Mesenteric fat pad (tissue), 1 donor: ENCODE measurements around the gene KLRC3. TPM values are rescaled to one million over a fixed set of nuclear protein-coding genes. Genes with fewer than 3 reads are reported as not detected.
"Not testable (repeated sequence)": the region's sequence is repeated elsewhere in the genome, so short reads cannot be mapped to it uniquely, and the experiment has no call there.

Experiments
- DNase-seq: peaks from one replicate; pipeline ENCODE4 v3.0.0-alpha.2; 2020; ENCODE audit warnings: low spot score
- total RNA-seq: library from RNA; stranded (reverse); fragmentation: NEBNext Ultra II Directional; extraction: Animal tissue kit (Norgen Biotek cat#: 25700); gene quantifications from one replicate; pipeline ENCODE4 v1.2.1, GENCODE V29; 2021
- donor health status: DM: yes; HTN: yes; CAD: no.

KLRC3 gene
- total RNA-seq, 1 donor from 2014 or later: not detected

DNA sequence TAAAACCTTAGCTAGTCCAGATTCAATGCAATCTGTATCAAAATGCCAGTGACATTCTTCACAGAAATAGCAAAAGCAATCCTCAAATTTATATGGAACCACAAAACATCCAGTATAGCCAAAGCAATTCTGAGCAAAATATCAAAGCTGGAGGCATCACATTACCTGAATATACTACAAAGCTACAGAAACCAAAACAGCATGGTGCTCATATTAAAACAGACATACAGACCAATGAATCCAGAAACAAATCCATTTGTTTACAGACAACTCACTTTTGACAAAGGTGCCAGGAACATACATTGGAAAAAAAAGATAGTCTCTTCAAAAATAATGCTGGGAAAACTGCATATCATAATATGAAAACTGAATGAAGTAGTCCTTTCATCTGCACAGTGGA, 15.6 kb downstream of the KLRC3 start:
- DNase-seq: no peak

DNA sequence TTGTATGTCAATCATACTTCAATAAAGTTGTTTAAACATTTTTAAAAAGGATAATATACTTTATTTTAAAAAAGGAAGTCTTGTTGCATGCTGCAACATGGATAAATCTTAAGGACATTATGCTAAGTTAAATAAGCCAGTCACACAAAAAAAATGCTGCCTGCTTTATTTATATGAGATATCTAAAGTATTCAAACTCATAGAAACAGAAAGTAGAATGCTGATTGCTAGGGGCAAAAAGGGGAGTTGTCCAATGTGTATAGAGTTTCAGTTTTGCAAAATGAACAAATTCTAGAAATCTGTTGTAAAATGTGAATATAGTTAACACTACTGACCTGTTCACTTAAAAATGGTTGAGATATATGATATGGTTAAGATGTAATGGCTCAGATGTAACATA, 19.6 kb downstream of the KLRC3 start:
- no peak for DNase-seq

DNA sequence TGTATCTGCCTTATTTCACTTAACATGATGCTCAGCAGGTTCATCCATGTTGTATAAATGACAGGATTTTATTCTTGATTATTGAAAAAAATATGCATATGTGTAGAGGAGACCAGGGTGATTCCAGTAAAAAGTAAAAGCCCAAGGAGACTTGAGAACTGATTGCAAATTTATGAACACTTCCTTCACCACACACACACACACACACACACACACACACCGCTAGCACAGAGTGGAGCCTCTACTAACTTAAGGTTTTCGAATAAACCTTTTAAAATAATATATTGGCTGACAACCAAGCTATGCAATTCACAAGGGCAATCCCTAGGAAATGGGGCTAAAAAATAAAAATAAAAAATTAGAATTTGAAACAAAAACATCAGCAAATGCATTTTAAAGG, 22.2 kb downstream of the KLRC3 start:
- no peak for DNase-seq

DNA sequence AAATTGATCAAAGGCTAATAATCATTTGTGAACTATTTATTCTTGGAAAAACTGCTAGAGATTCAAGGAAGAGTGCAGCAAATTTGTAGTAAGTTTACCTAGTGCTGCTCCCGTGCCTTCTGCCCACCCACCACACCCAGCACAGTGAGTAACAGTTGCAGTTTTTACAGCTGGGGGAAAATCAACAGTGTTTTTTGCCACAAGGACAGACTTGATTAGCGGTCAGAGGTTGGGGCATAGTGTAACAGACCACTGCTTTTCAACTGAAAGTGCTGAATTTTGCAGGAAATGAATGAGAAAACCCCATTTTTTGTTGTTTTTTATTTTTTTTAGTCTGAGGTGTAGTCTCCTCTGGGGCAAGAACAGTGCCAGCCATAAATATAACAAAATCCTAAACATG, 23.1 kb downstream of the KLRC3 start:
- DNase-seq: no peak

DNA sequence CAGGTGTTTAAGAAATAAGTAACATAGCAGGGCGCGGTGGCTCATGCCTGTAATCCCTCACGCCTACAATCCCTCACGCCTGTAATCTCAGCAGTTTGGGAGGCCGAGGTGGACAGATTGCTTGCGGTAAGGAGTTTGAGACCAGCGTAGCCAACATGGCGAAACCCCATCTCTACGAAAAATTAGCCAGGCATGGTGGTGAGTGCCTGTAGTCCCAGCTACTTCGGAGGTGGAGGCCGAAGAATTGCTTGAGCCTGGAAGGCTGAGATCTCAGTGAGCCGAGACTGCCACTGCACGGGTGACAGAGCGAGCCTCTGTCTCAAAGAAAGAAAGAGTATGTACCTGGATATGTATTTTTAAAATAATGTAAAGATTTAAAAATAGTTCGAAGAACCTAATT, 24.2 kb downstream of the KLRC3 start:
- not testable (repeated sequence) for DNase-seq

DNA sequence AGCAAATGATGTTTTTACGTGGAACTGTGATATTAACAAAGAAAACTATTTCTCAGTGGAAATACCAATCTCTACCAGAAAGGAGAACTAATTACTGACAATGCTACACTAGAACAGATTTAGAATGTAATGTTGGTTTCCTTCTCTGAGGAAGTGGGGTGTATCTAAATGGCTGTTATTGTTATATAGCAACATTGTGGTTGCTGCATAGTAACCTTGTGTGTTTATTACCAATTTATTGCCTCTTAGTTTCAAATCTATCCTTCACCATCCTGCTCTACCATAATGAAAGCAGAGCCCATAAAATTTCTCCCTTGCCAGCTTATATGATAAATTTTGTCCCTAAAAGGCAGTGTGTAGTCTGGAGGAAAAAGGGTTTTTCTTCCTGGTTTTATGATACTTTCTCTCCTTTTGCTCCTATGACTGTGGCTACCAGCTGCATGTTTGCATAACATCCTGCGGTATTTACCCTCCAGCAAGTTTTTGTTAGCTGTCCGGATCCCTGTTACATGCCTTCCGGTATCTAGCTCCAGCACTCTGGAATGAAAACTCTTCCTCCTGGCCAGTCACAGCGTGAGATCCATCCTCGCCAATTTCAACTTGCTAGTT, 24.9 kb downstream of the KLRC3 start:
- DNase-seq: no peak

DNA sequence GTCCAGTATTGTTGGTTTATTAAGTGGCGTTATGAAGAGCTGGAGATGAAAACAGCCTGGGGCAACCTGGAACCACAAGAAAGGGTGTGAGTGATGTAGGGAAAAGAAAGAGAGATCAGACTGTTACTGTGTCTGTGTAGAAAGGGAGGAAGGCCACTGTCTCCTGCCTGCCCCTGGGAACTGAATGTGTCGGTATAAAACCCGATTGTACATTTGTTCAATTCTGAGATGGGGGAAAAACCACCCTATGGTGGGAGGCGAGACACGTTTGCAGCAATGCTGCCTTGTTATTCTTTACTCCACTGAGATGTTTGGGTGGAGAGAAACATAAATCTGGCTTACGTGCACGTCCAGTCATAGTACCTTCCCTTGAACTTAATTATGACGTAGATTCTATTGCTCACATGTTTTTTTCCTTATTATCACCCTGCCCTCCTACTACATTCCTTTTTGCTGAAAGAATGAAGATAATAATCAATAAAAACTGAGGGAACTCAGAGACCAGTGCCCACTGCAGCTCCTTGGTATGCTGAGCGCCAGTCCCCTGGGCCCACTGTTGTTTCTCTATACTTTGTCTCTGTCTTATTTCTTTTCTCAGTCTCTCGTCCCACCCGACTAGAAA, 25.8 kb downstream of the KLRC3 start:
- DNase-seq: not testable (repeated sequence)

DNA sequence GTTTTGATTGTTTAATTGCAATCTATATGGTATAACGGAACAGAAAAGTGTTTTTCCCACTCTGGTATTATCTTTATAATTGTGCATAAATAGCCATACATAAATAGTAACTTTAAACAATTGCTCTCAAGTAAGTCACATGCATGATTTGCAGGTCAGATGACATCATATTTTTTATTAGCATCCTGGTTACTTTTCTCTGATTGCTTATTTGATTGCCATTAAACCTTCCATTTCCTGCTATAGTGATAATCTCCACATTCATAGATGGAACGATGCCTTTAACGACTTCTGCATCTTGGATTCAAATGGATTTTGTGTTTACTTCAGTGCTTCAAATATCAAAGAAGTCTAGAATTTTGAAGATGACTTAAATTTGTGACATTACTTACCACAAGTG, 27.1 kb downstream of the KLRC3 start:
- no peak for DNase-seq

DNA sequence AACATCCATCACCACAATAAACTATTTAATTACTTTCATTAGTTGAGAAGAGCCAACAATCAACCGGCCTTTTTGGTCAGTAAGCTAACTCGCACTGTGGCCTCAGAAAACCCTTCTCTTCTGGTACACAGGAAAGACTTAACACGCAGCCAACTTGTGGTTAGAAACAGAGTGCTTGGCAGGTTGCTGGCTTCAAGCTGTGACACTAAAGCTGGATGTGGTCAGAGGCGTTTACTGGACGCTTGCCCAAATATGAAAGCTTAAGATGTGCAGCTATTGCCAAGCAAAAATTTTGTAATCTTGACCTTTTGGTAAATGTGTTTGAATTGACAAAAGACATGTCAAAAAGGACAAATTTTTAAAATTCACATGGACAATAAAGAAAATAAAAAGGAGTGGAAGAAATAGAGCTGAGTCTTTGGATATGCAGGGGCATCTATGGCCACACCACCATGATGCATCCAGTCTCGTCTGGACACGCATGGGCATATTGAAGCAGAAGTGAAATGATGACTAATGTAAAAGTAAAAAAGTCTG, 27.9 kb downstream of the KLRC3 start:
- DNase-seq: no peak

DNA sequence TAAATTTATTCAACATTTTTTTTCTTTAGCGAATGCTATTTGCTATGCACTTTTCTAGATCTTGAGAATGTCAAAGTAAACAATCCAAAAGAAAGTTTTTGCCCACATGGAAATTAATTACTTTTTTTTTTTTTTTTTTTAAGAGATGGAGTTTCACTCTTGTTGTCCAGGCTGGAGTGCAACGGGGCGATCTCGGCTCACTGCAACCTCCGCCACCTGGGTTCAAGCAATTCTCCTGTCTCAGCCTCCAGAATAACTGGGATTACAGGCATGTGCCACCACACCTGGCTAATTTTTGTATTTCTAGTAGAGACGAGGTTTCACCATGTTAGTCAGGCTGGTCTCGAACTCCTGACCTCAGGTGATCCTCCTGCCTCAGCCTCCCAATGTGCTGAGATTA, 29.4 kb downstream of the KLRC3 start:
- not testable (repeated sequence) for DNase-seq

DNA sequence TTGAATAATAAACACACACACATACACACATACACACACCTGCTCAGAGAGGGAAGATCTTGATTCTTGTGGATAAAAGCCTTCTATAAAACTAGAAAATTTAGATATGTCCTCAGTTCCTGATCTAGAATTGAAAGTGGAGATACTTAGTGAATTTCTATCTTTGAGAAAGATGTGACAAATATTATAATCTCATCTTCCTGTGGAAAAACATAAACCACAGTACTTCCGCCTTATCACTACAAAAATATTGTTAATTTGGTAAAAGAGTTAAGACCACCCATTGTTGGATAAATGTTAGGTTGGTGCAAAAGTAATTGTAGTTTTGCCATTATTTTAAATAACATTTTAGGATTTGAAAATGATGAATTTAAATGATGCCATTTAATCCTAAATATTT, 30.5 kb downstream of the KLRC3 start, which contains the start of gene KLRK1:
TSS of gene KLRK1 (minus strand) at position 138 of the 400 bp plus-strand sequence. CDS start 1,231 bp downstream, outside the sequence.
- DNase-seq: no peak

DNA sequence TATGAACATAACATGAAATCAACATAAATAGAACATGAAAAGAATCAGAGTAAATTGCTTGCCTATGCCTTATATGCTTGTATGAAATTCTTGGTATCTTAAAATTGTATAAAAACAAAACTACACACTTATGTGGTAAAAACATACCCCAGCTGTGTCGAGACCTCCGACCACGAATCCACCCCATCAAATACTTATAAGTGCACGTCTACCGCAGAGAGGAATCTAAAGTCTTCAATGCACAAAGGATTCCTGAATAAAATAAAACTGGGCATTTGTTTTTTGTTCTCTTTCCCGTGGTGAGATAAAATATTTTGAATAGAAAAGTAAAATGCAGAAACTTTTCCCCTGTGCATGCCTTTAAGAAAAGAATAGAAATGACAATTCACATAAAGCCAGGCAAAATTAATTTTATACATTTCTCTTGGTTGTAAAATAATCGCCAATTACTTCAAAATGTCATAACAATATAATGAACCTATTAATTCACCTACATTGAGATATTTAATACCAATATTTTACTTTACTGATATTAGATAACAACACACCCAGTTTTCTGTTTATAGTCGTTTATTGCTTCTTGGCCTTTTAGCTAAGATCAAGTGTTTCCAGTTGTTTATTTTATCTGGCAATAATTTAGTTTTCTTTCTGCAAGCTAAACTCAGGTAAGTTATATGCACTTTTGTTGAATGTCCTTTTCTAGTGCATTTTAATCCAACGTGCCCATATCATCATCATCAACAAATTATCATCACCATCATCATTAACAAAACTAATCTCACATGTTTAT, 31.6 kb downstream of the KLRC3 start:
- no peak for DNase-seq

DNA sequence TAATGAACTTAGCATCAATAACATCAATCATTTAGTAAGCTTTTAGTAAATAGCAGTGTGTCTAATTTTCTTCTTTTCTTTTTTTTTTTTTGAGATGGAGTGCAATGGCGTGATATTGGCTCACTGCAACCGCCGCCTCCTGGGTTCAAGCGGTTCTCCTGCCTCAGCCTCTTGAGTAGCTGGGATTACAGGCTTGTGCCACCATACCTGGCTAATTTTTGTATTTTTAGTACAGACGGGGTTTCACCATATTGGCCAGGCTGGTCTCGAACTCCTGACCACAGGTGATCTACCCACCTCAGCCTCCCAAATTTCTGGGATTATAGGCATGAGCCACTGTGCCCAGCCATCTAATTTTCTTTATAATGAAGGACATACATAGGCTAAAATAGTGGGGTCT, 32.9 kb downstream of the KLRC3 start:
- DNase-seq: not testable (repeated sequence)

DNA sequence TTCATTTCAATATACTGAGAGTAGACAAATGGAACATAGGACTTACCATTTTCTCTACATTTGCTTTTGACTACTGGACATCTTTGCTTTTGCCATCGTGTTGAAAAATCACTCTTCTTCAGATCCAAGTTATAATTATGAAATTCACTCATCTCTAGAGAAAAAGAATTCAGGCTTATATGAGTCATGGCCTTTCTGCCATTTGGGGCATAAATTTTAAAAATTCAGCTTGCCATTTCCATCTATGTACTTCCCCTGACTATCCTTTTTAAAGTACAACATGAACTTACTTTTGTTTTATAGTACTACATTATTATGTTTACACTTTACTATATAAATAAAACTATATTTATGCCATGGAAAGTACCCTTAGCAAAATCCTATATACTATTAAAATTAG, 33.5 kb downstream of the KLRC3 start:
- DNase-seq: no peak

DNA sequence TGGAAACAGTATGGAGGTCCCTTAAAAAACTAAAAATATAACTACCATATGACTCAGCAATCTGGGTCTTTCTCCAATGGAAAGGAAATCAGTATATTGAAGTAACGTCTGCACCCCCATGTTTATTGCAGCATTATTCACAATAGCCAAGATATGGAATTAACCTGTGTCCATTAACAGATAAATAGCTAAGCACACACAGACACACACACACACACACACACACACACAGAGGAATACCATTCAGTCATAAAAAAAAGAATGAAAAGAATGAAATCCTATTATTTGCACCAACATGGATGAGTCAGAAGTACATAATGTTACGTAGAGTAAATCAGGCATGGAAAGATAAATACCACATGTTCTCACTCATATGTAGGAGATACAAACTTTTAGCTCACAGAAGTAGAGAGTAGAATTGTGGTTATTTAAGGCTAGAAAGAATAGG, 35.2 kb downstream of the KLRC3 start:
- DNase-seq: no peak

DNA sequence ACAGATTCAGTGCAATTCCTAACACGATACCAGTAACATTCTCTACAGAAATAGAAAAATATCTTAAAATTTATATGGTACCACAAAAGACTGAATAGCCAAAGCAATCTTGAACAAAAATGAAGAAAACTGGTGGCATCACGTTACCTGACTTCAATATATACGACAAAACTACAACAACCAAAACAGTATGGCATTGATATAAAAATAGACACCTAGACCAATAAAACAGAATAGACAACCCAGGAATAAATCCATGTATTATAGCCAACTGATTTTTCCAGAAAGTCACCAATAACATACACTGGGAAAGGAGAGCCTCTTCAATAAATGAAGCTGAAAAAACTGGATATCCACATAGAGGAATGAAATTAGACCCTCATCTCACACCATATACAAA, 36.2 kb downstream of the KLRC3 start:
- no peak for DNase-seq

DNA sequence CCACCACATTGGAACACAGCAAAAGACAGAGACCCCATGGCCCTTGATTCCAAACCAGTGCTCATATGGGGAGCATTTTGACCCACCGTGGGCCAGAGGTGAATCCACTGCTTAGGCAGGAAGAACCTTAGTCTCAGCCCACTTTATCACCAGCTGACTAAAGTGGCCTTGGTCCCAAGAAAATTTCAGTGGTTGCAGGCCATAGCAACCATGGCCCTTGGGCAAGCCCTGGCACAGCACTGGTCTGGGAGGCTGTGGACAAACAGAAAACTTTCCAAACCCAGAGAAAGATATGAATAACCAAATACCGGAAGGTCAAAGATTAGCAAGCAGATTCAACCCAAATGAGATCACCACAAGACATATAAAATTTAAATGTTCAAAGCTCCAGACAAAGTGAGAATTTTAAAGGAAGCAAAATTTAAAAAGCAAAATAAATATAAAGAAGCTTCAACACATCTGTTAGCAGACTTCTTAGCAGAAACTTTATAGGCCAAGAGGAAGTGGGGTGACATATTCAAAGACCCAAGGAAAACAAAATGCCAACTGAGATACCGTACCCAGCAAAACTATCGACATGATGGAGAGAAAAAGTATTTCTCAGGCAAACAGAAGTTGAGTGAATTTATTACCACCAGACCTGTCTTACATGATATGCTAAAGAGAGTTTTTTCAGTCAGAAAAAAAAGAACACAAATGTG, 38.3 kb downstream of the KLRC3 start:
- DNase-seq: no peak

DNA sequence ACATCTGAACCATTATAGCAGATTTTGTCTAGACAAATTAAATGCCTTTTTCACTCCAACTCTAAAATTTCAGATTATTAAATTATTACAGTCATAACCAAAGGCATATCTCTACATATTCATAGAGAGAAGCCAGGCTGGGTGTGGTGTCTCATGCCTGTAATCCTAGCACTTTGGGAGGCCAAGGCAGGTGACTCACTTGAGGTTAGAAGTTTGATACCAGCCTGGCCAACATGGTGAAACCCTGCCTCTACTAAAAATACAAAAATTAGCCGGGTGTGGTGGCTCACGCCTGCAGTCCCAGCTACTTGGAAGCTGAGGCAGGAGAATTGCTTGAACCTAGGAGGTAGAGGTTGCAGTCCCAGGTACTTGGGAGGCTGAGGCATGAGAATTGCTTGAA, 41.7 kb downstream of the KLRC3 start:
- not testable (repeated sequence) for DNase-seq

DNA sequence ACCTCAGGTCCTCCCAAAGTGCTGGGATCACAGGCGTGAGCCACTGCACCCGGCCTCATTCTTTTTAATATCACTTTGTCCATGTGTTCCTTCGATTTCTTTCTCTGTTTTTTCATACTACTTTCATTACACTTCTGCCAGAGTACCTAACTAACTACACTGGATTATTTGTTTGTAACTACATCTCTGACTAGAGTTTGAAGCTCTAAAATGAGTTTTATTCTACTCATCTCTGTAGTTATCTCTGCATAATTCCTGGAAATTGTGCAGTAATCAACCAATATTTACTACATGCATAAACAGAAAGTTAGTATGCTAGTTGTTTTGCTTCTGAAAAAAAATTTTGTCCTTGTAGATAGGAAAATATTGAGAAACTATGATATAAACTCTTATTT, 45.8 kb downstream of the KLRC3 start:
- no peak for DNase-seq

DNA sequence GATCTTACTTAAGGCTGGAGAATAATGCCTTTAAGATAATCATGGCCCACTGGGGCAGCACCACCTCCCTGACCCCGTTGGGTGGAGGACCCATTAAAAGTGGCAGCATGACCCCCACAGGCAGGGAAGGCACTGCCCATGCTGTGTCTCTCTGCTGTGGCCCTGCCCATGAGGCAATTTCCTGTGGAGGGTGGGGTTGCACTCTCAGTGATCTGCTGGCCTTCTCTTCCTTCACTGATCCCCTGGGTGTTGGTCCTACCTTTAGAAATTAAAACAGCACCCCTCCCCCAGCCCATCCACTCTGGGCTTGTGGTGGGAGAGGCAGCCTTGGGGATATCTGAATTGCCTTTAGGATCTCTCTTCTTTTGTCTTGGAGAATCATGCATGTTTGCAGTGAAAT, 47.8 kb downstream of the KLRC3 start:
- no peak for DNase-seq

DNA sequence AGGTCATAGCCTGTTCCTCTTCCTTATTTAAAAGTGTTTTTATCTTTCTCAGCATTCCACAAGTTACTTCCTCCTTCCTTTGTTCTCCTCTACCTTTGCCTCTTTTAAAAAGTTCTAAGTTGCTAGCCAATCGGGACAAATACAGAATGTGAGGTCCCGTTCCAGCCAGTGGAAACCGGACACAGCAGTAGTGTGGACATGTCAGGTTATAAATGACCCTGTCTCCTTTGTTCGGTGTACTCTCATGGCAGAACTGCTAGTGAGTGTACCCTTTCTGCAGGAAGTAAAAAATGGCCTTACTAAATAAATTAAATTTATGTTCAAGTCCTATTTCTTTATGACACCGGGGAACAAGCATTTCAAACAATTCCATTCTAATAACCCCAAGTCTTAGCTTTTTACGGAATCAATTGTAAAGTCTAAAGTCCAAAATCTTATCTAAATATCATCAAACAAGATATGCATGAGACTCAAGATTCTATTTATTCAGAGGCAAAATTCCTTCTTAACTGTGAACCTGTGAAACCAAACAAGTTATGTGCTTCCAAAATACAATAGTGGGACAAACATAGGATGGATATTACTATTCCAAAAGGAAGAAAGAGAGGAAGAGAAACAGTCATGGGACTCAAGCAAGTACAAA, 48.4 kb downstream of the KLRC3 start:
- not testable (repeated sequence) for DNase-seq
